ENCODE measurements around the gene CMTM8.

GRCh38 chr3:32391643-32392535, 153.4 kb downstream of the CMTM8 start, which contains the start of gene CMTM7:
- TF ChIP-seq YY1 (IDR thresholded peaks at IDR 0.05; ENCODE audit: low read depth, low read length) (no peak), POLR2A (IDR thresholded peaks at IDR 0.05; ENCODE audit: low read depth, low read length) (no peak), POLR2AphosphoS5 (IDR thresholded peaks at IDR 0.05; ENCODE audit: low read length) (no peak), MYC (IDR thresholded peaks at IDR 0.05; ENCODE audit: insufficient read depth, insufficient read length, insufficient replicate concordance, low read length, severe bottlenecking) (no peak)
- TF ChIP-seq, protein P1, sequence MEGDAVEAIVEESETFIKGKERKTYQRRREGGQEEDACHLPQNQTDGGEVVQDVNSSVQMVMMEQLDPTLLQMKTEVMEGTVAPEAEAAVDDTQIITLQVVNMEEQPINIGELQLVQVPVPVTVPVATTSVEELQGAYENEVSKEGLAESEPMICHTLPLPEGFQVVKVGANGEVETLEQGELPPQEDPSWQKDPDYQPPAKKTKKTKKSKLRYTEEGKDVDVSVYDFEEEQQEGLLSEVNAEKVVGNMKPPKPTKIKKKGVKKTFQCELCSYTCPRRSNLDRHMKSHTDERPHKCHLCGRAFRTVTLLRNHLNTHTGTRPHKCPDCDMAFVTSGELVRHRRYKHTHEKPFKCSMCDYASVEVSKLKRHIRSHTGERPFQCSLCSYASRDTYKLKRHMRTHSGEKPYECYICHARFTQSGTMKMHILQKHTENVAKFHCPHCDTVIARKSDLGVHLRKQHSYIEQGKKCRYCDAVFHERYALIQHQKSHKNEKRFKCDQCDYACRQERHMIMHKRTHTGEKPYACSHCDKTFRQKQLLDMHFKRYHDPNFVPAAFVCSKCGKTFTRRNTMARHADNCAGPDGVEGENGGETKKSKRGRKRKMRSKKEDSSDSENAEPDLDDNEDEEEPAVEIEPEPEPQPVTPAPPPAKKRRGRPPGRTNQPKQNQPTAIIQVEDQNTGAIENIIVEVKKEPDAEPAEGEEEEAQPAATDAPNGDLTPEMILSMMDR (IDR thresholded peaks at IDR 0.05 in 2 of 3, conservative IDR thresholded peaks at IDR 0.05 in 1 of 3; ENCODE audit: control insufficient read depth in 2 of 3, extremely low read depth in 1 of 3, insufficient read depth in 1 of 3, low read depth in 3 of 3, low read length in 3 of 3), result no peak
- TF ChIP-seq, protein P2, sequence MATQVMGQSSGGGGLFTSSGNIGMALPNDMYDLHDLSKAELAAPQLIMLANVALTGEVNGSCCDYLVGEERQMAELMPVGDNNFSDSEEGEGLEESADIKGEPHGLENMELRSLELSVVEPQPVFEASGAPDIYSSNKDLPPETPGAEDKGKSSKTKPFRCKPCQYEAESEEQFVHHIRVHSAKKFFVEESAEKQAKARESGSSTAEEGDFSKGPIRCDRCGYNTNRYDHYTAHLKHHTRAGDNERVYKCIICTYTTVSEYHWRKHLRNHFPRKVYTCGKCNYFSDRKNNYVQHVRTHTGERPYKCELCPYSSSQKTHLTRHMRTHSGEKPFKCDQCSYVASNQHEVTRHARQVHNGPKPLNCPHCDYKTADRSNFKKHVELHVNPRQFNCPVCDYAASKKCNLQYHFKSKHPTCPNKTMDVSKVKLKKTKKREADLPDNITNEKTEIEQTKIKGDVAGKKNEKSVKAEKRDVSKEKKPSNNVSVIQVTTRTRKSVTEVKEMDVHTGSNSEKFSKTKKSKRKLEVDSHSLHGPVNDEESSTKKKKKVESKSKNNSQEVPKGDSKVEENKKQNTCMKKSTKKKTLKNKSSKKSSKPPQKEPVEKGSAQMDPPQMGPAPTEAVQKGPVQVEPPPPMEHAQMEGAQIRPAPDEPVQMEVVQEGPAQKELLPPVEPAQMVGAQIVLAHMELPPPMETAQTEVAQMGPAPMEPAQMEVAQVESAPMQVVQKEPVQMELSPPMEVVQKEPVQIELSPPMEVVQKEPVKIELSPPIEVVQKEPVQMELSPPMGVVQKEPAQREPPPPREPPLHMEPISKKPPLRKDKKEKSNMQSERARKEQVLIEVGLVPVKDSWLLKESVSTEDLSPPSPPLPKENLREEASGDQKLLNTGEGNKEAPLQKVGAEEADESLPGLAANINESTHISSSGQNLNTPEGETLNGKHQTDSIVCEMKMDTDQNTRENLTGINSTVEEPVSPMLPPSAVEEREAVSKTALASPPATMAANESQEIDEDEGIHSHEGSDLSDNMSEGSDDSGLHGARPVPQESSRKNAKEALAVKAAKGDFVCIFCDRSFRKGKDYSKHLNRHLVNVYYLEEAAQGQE (IDR thresholded peaks at IDR 0.05; ENCODE audit: low read depth, low read length), result no peak
- TF ChIP-seq, protein P3, sequence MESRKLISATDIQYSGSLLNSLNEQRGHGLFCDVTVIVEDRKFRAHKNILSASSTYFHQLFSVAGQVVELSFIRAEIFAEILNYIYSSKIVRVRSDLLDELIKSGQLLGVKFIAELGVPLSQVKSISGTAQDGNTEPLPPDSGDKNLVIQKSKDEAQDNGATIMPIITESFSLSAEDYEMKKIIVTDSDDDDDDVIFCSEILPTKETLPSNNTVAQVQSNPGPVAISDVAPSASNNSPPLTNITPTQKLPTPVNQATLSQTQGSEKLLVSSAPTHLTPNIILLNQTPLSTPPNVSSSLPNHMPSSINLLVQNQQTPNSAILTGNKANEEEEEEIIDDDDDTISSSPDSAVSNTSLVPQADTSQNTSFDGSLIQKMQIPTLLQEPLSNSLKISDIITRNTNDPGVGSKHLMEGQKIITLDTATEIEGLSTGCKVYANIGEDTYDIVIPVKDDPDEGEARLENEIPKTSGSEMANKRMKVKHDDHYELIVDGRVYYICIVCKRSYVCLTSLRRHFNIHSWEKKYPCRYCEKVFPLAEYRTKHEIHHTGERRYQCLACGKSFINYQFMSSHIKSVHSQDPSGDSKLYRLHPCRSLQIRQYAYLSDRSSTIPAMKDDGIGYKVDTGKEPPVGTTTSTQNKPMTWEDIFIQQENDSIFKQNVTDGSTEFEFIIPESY (IDR thresholded peaks at IDR 0.05), result no peak
- TF ChIP-seq, protein P4, sequence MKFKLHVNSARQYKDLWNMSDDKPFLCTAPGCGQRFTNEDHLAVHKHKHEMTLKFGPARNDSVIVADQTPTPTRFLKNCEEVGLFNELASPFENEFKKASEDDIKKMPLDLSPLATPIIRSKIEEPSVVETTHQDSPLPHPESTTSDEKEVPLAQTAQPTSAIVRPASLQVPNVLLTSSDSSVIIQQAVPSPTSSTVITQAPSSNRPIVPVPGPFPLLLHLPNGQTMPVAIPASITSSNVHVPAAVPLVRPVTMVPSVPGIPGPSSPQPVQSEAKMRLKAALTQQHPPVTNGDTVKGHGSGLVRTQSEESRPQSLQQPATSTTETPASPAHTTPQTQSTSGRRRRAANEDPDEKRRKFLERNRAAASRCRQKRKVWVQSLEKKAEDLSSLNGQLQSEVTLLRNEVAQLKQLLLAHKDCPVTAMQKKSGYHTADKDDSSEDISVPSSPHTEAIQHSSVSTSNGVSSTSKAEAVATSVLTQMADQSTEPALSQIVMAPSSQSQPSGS (IDR thresholded peaks at IDR 0.05; ENCODE audit: low read length), result no peak
